Pericardium fibroblast (primary cell): ENCODE data around the gene MRPL57. TPM values are rescaled to one million over a fixed set of nuclear protein-coding genes. Genes with fewer than 3 reads are reported as not detected.

Source experiments
- total RNA-seq: library from RNA; depleted of rRNA; stranded (reverse); fragments of >200 nt; gene quantifications from 2 replicates; pipeline ENCODE4 v1.2.3, GENCODE V29; 2015

MRPL57 gene
- 30.6 and 33.5 TPM in 2 replicates for total RNA-seq

DNA sequence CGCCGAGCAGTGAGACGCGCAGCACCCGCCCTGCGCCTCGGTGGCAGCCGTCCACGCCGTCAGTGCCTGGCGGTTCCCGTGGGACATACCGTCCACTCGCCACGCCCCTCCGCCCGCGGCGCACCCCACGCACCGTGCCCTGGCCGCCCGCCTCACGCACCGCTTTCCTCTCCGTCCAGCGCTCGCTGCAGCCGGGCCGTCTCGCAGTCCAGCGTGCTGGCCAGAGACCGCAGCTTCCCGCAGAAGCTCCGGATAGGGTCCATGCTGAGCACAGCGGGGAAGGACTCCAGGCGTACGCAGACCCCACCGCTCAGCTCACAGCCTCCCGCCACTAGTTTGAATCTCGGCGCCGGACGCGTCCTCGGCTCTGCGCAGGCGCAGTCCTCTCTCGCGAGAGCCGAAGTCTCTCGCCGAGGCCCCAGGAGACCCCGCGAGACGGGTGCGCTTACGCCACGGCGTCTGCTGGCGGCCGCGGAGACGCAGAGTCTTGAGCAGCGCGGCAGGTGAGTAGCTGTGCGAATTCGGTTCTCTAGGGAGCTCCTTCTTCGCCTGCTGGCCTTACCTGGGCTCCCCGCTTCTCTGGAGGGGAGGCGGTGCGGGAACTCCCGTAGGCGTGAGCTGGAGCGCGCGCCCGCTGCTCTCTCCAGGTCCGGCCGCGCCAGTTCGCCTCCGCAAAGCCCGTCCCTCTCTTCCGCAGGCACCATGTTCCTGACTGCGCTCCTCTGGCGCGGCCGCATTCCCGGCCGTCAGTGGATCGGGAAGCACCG lies at the start of gene MRPL57, which contains the start of gene SKA3:
Gene MRPL57 (plus strand): TSS at position 444 of the 767 bp plus-strand sequence. CDS start 259 bp downstream, at position 703.
Gene SKA3 (minus strand): TSS at position 338 of the 767 bp plus-strand sequence. CDS start 75 bp downstream, at position 263.

Other genes starting within 250 kb of the MRPL57 start
- gene LATS2, start 115.1 kb upstream of the MRPL57 start, total RNA-seq = 23.9 and 29.3 TPM in 2 replicates
- 36.2 and 65.7 TPM in 2 replicates for gene SAP18, start 36.5 kb upstream of the MRPL57 start, total RNA-seq
- 0.51 and 2.1 TPM in 2 replicates for gene SKA3, start 106 bp upstream of the MRPL57 start, total RNA-seq